Measurements from ENCODE around the gene HDAC4.

HDAC4 gene

GRCh38 chr2:239094867-239095266 lies 306.0 kb downstream of the HDAC4 start:
- no peaks in the 10 kb centered on the region for H3K36me3 ChIP-seq (replicated peaks; ENCODE audit: insufficient read depth, low read length)
- no peaks in the 10 kb centered on the region for H3K79me2 ChIP-seq (ENCODE audit: low read length)
- H3K27ac ChIP-seq (ENCODE audit: low read length) = no peak overlapping the region
- no peaks in the 10 kb centered on the region for H3K9me2 ChIP-seq (replicated peaks; ENCODE audit: insufficient read depth, low read length)
- no peak for DNase-seq
- no peaks in the 10 kb centered on the region for H3K9me3 ChIP-seq (replicated peaks; ENCODE audit: insufficient read depth, low read length)
- TF ChIP-seq EZH2phosphoT487 (IDR thresholded peaks at IDR 0.05; ENCODE audit: low read length) (no peak), CTCF (IDR thresholded peaks at IDR 0.05; ENCODE audit: low read length) (no peak), EZH2 (optimal IDR thresholded peaks at IDR 0.05; ENCODE audit: low read depth, low read length) (no peak)
- H4K20me1 ChIP-seq (ENCODE audit: insufficient read depth, low read length) = no peaks in the 10 kb centered on the region
- H3K9ac ChIP-seq (ENCODE audit: low read length) = no peak overlapping the region
- H3K4me2 ChIP-seq (ENCODE audit: low read depth, low read length) = no peak overlapping the region
- no peak overlapping the region for H2AFZ ChIP-seq (ENCODE audit: low read length)
- no peaks in the 10 kb centered on the region for H3K27me3 ChIP-seq (replicated peaks; ENCODE audit: insufficient read depth, low read length)
- H3K4me3 ChIP-seq (ENCODE audit: low read length) = no peak overlapping the region
- no peaks in the 10 kb centered on the region for H3K4me1 ChIP-seq (ENCODE audit: low read length)
- H3F3A ChIP-seq (ENCODE audit: insufficient read depth, low read length) = no peaks in the 10 kb centered on the region

- no peak overlapping the region for H3K27ac ChIP-seq (ENCODE audit: low read length)
- H3K27me3 ChIP-seq (replicated peaks; ENCODE audit: insufficient read depth, low read length) = no peaks in the 10 kb centered on the region
- no peaks in the 10 kb centered on the region for H4K20me1 ChIP-seq (ENCODE audit: insufficient read depth, low read length)
- H3K4me1 ChIP-seq (ENCODE audit: low read length) = no peaks in the 10 kb centered on the region
- H3K9me3 ChIP-seq (replicated peaks; ENCODE audit: insufficient read depth, low read length) = no peaks in the 10 kb centered on the region
- no peaks in the 10 kb centered on the region for H3F3A ChIP-seq (ENCODE audit: insufficient read depth, low read length)
- no peaks in the 10 kb centered on the region for H3K9me2 ChIP-seq (replicated peaks; ENCODE audit: insufficient read depth, low read length)
- no peak overlapping the region for H3K4me3 ChIP-seq (ENCODE audit: low read length)
- no peak overlapping the region for H3K4me2 ChIP-seq (ENCODE audit: low read depth, low read length)
- no peaks in the 10 kb centered on the region for H3K36me3 ChIP-seq (replicated peaks; ENCODE audit: insufficient read depth, low read length)
- no peak overlapping the region for H3K9ac ChIP-seq (ENCODE audit: low read length)
- no peak for DNase-seq
- TF ChIP-seq CTCF (IDR thresholded peaks at IDR 0.05; ENCODE audit: low read length) = no peak
- no peak for TF ChIP-seq EZH2 (optimal IDR thresholded peaks at IDR 0.05; ENCODE audit: low read depth, low read length)
- TF ChIP-seq EZH2phosphoT487 (IDR thresholded peaks at IDR 0.05; ENCODE audit: low read length) = no peak
- H3K79me2 ChIP-seq (ENCODE audit: low read length) = no peaks in the 10 kb centered on the region
- H2AFZ ChIP-seq (ENCODE audit: low read length) = no peak overlapping the region
Measured at GRCh38 chr2:239093952-239094351, 306.9 kb downstream of the HDAC4 start.

- Histone ChIP-seq H2AFZ (ENCODE audit: low read length) (no peak overlapping the region), H3K4me2 (ENCODE audit: low read depth, low read length) (no peak overlapping the region), H3K27ac (ENCODE audit: low read length) (no peak overlapping the region), H3K9me2 (replicated peaks; ENCODE audit: insufficient read depth, low read length) (no peaks in the 10 kb centered on the region), H3K9me3 (replicated peaks; ENCODE audit: insufficient read depth, low read length) (no peaks in the 10 kb centered on the region), H3K9ac (ENCODE audit: low read length) (no peak overlapping the region), H3K36me3 (replicated peaks; ENCODE audit: insufficient read depth, low read length) (no peaks in the 10 kb centered on the region), H3K4me1 (ENCODE audit: low read length) (no peaks in the 10 kb centered on the region), H3K4me3 (ENCODE audit: low read length) (no peak overlapping the region), H3F3A (ENCODE audit: insufficient read depth, low read length) (no peaks in the 10 kb centered on the region), H4K20me1 (ENCODE audit: insufficient read depth, low read length) (no peaks in the 10 kb centered on the region), H3K79me2 (ENCODE audit: low read length) (no peaks in the 10 kb centered on the region), H3K27me3 (replicated peaks; ENCODE audit: insufficient read depth, low read length) (no peaks in the 10 kb centered on the region)
- no peak for TF ChIP-seq EZH2phosphoT487 (IDR thresholded peaks at IDR 0.05; ENCODE audit: low read length)
- TF ChIP-seq EZH2 (optimal IDR thresholded peaks at IDR 0.05; ENCODE audit: low read depth, low read length) = no peak
- TF ChIP-seq CTCF (IDR thresholded peaks at IDR 0.05; ENCODE audit: low read length) = no peak
- DNase-seq = no peak
Measured at GRCh38 chr2:239093542-239093941, 307.3 kb downstream of the HDAC4 start.
